Lung microvascular endothelial cell (primary cell): ENCODE data around the gene TNNC1. TPM values are rescaled to one million over a fixed set of nuclear protein-coding genes. Genes with fewer than 3 reads are reported as not detected.

Source experiments
- DNase-seq, 2 donors: peaks; one replicate each; pipeline versions ENCODE4 v3.0.0 to v3.0.0-alpha.2; 2010; ENCODE audit warnings: low read depth in 2 of 2
- total RNA-seq: library from RNA; depleted of rRNA; stranded (reverse); fragments of >200 nt; gene quantifications from 2 replicates; pipeline ENCODE4 v1.2.1, GENCODE V29; 2014

The TNNC1 gene
- 0.22 TPM in 1 of 2 replicates, not detected in the other for total RNA-seq

GRCh38 chr3:52453496-52454249, at the start of gene TNNC1:
TNNC1 (minus strand) TSS chr3:52454041; CDS start chr3:52454015, 26 bp downstream.
- DNase-seq, result no peak

GRCh38 chr3:52502808-52503350, 49.0 kb upstream of the TNNC1 start:
- no peak for DNase-seq

DNA sequence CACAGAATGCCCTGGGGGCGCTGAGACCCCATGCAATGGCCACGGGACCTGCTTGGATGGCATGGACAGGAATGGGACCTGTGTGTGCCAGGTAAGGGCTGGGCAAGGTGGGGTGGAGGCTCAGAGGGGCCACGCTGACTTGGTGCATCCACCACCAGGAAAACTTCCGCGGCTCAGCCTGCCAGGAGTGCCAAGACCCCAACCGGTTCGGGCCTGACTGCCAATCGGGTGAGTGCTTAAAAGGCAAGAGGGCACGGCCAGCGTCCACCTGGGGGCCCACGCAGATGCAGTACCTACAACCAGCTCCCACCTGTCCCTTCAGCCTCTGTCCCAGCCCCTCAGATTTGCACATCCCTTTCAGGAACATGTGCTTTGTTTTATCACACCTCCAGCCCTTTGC, 48.2 kb upstream of the TNNC1 start:
- no peak for DNase-seq

DNA sequence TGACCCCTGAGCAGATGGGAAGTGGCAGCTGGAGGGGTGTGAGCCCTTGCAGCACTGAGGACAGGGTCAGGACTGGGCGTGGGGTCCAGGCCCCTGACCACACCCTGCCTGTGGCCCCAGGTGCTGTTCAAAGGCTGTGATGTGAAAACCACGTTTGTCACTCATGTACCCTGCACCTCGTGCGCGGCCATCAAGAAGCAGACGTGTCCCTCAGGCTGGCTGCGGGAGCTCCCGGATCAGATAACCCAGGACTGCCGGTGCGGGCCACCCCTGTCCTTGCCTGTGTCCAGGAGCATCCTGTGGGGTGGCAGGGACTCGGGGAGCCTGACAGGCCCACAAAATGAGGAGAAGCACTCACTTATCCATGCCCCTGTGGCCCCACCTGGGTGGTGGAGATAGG, 47.2 kb upstream of the TNNC1 start:
- DNase-seq, result no peak

DNA sequence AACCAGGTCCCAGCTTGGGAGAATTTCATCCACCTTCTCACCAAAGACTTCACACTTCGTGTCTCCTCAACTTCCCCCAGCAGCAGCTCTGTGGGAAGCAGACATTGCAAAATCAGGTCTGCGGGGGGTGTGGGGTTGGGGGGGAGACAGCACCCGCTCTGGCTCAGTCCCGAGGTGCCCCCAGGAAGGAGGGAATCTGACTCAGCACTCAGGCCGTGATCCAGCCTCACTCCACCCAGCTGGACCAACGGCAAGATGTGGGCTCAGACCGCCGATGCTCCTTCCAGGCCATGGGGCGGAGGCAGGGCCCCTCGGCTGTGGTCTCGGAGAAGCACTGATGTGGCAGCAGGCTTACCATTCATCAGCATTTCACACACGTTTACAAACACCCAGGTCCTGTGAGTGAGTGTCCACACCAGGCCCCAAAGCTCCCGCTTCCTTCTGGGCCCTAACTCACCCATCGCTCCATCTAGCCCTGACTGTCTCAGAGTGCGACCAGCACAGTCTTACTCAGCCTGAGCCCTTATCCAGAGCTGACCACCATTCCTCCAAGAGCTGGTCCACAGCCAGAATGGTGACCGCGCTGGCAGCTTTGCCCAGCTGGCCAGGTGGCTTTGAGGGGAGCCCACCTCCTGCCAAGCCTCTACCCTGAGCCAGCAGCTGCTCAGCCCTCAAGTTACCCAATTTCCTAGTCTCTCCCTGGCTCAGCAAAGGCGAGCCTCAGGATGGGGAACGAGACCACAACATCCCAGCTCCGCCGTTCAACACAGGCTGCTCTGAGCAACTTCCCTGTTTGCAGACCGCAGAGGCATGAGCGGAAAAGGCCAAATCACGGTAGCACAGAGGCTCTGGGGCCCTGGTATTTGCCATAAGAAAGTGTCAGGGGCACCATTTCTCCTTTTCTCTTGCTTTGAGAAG, 44.6 kb upstream of the TNNC1 start:
- DNase-seq, result peak in 1 of 2 donors; percentile 37

GRCh38 chr3:52495777-52496602, 42.1 kb upstream of the TNNC1 start:
- peak; percentile 85 to 88 for DNase-seq

DNA sequence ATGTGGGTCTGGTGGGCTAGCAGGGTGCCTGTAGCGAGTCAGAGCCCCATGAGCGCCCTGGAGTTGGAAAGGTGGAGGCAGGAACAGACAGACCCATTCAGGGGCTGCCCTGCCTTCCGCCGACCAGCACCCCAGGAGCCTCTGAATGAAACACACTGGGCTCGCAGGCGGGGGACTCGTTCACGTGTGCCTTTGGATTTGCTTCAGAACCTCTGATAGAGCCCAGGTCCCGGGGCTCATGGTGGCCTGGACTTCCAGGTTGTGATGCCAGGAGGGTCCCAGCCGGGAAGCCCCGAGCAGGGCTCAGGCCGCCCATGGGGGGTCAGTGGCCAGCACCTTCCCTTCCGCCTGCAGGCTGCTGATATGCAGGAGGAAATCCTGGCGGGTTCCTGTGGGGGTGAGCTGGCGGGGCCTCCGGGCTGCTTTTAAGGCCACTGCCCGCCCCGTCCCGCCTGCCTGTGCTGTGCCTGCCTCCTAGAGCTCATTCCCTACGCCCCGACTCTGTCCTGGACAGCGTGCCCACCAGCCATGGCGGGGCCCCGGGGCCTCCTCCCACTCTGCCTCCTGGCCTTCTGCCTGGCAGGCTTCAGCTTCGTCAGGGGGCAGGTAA, 41.1 kb upstream of the TNNC1 start, which contains the start of gene STAB1:
STAB1 (plus strand) TSS at position 453 of the 610 bp plus-strand sequence; CDS start at position 529, 76 bp downstream.
- DNase-seq, result peak; percentile 92 to 98

DNA sequence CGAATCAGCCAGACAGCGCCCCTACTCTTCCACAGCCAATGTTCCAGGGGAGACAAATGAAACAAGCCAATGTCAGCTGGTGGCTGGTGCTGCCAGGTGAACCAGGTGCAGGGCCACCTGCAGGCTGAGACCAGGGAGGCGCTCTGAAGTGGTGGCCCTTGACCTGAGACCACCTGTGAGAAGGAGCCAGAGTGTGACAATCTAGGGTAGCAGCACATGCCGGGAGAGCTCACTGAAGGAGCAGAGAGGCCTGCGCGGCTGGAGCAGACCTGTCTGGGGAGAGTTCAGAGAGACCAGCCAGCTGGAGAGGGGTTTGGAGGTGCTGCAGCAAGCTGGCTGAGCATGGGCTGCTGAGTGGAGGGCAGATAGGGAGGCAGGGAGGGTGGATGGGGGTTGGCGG, 40.6 kb upstream of the TNNC1 start:
- no peak for DNase-seq

- DNase-seq, result no peak
These were observed 39.6 kb upstream of the TNNC1 start for GRCh38 chr3:52493232-52494017.

GRCh38 chr3:52492059-52492458, 38.2 kb upstream of the TNNC1 start:
- no peak for DNase-seq

- peak; percentile 81 to 96 for DNase-seq
These were observed 37.2 kb upstream of the TNNC1 start for GRCh38 chr3:52490939-52491526.

GRCh38 chr3:52490035-52490938, 36.4 kb upstream of the TNNC1 start:
- peak in 1 of 2 donors; percentile 16 for DNase-seq

- no peak for DNase-seq
These were observed 35.6 kb upstream of the TNNC1 start for GRCh38 chr3:52489453-52489852.

- no peak for DNase-seq
These were observed 34.9 kb upstream of the TNNC1 start for GRCh38 chr3:52488746-52489145.

- DNase-seq, result no peak
These were observed 34.2 kb upstream of the TNNC1 start for GRCh38 chr3:52487788-52488691.

DNA sequence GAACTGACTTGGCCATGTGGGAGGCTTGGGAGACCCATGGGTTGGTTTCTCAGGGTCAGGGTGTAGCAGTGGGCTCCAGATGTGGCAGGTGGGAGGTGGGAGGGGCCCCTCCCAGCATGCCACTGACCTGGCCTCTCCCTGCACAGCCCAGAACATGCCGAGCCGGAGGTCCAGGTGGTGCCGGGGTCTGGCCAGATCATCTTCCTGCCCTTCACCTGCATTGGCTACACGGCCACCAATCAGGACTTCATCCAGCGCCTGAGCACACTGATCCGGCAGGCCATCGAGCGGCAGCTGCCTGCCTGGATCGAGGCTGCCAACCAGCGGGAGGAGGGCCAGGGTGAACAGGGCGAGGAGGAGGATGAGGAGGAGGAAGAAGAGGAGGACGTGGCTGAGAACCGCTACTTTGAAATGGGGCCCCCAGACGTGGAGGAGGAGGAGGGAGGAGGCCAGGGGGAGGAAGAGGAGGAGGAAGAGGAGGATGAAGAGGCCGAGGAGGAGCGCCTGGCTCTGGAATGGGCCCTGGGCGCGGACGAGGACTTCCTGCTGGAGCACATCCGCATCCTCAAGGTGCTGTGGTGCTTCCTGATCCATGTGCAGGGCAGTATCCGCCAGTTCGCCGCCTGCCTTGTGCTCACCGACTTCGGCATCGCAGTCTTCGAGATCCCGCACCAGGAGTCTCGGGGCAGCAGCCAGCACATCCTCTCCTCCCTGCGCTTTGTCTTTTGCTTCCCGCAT, 33.4 kb upstream of the TNNC1 start:
- DNase-seq, result no peak
